ENCODE results near the gene CCDC57.

GRCh38 chr17:82180776-82181528 lies 31.7 kb downstream of the CCDC57 start:
- TF ChIP-seq POLR2A (IDR thresholded peaks at IDR 0.05; ENCODE audit: low read depth, low read length) (no peak), CTCF (conservative IDR thresholded peaks at IDR 0.05; ENCODE audit: low read depth, low read length) (no peak), MXI1 (IDR thresholded peaks at IDR 0.05; ENCODE audit: borderline replicate concordance, low read depth, low read length) (no peak), RCOR1 (IDR thresholded peaks at IDR 0.05; ENCODE audit: insufficient replicate concordance, low read length) (no peak)

All from IMR-90 (cell line).